Smooth muscle cell (in vitro differentiated cells): ENCODE results near the gene NSUN3. TPM values are rescaled to one million over a fixed set of nuclear protein-coding genes. Genes with fewer than 3 reads are reported as not detected.
"Not testable (repeated sequence)": the region's sequence is repeated elsewhere in the genome, so short reads cannot be mapped to it uniquely, and the experiment has no call there.

ENCODE experiments used
- DNase-seq: peaks from one replicate; lab custom pipeline; 2025; ENCODE audit not compliant: unreplicated experiment; lab: John Stamatoyannopoulos, UW
- H2AFZ ChIP-seq: fragments of 200-600 bp; sonication (generic); 2 replicates; pipeline ENCODE4 v1.6.0; 2016; ENCODE audit warnings: antibody characterized with exemption, low read depth, mild to moderate bottlenecking
- H3F3A ChIP-seq: fragments of 200-600 bp; sonication (generic); 2 replicates; pipeline ENCODE4 v1.6.0; 2017; ENCODE audit warnings: antibody characterized with exemption, low read depth
- H3K27ac ChIP-seq: fragments of 200-600 bp; sonication (generic); 2 replicates; pipeline ENCODE4 v1.5.1; 2016; ENCODE audit warnings: low read depth, mild to moderate bottlenecking
- H3K27me3 ChIP-seq: fragments of 200-600 bp; sonication (generic); 2 replicates; pipeline ENCODE4 v1.6.1; 2016; ENCODE audit warnings: low read depth, mild to moderate bottlenecking
- H3K36me3 ChIP-seq: fragments of 200-600 bp; sonication (generic); 2 replicates; pipeline ENCODE4 v1.5.1; 2016; ENCODE audit warnings: low read depth
- H3K4me1 ChIP-seq: fragments of 200-600 bp; sonication (generic); 2 replicates; pipeline ENCODE4 v1.5.1; 2016; ENCODE audit warnings: low read depth
- H3K4me2 ChIP-seq: fragments of 200-600 bp; sonication (generic); 2 replicates; pipeline ENCODE4 v1.6.0; 2016; ENCODE audit warnings: mild to moderate bottlenecking
- H3K4me3 ChIP-seq: fragments of 200-600 bp; sonication (generic); 2 replicates; pipeline ENCODE4 v1.5.1; 2016; ENCODE audit warnings: mild to moderate bottlenecking
- H3K79me2 ChIP-seq: fragments of 200-600 bp; sonication (generic); 2 replicates; pipeline ENCODE4 v1.6.0; 2016; ENCODE audit warnings: low read depth, mild to moderate bottlenecking
- H3K9ac ChIP-seq: fragments of 200-600 bp; sonication (generic); 2 replicates; pipeline ENCODE4 v1.6.0; 2016; ENCODE audit warnings: low read depth
- H3K9me3 ChIP-seq: fragments of 200-600 bp; sonication (generic); replicated peaks from 2 replicates; pipeline ENCODE4 v1.5.1; 2016; ENCODE audit warnings: low read depth
- H4K20me1 ChIP-seq: fragments of 200-600 bp; sonication (generic); 2 replicates; pipeline ENCODE4 v1.6.0; 2016; ENCODE audit warnings: low read depth
- CTCF ChIP-seq: fragments of 200-600 bp; sonication (generic); IDR thresholded peaks from 2 replicates; pipeline ENCODE4 v1.5.1; 2017; ENCODE audit warnings: borderline replicate concordance, mild to moderate bottlenecking, antibody characterized with exemption; ENCODE audit not compliant: insufficient read depth, poor library complexity, severe bottlenecking
- WGBS: methylation state at CpG from one replicate; pipeline ENCODE4 v1.1.7; 2016; ENCODE audit warnings: low lambda C conversion rate; 5-methylcytosine and 5-hydroxymethylcytosine counted together
- polyA plus RNA-seq: library from polyadenylated mRNA; unstranded; fragments of >200 nt; fragmentation: Nextera tagmentation; extraction: Ambion mirVana; gene quantifications from 2 replicates; pipeline ENCODE4 v1.2.1, GENCODE V29; 2016
- total RNA-seq: library from RNA; depleted of rRNA; stranded (reverse); fragments of >200 nt; gene quantifications from 2 replicates; pipeline ENCODE4 v1.2.3, GENCODE V29; 2014

NSUN3 gene
- total and polyA plus RNA-seq, 2 experiments from 2014 or later, result 5.3 to 8.3 TPM

GRCh38 chr3:94101860-94102259 is 39.0 kb downstream of the NSUN3 start:
- no peaks in the 10 kb centered on the region for H3K4me1 ChIP-seq
- H3K27ac ChIP-seq, result no peak overlapping the region
- no peaks in the 10 kb centered on the region for H3K79me2 ChIP-seq
- H3K9me3 ChIP-seq, result no peaks in the 10 kb centered on the region
- H3F3A ChIP-seq, result no peaks in the 10 kb centered on the region
- H4K20me1 ChIP-seq, result no peaks in the 10 kb centered on the region
- no peak overlapping the region for H3K4me3 ChIP-seq
- no peak overlapping the region for H3K4me2 ChIP-seq
- WGBS, result 77% methylated on average over 4 of the region's 4 CpGs
- H3K36me3 ChIP-seq, result no peaks in the 10 kb centered on the region
- DNase-seq, result no peak
- H3K27me3 ChIP-seq, result no peaks in the 10 kb centered on the region
- H2AFZ ChIP-seq, result no peak overlapping the region
- no peak overlapping the region for H3K9ac ChIP-seq
- peak; percentile 12 for TF ChIP-seq CTCF

- Histone ChIP-seq H3K4me3 (no peak overlapping the region), H3K79me2 (no peaks in the 10 kb centered on the region), H3K27ac (no peak overlapping the region), H3K9ac (no peak overlapping the region), H4K20me1 (no peaks in the 10 kb centered on the region), H3K36me3 (no peaks in the 10 kb centered on the region), H3K9me3 (no peaks in the 10 kb centered on the region), H3K4me2 (no peak overlapping the region), H3F3A (no peaks in the 10 kb centered on the region), H3K27me3 (no peaks in the 10 kb centered on the region), H2AFZ (no peak overlapping the region), H3K4me1 (no peaks in the 10 kb centered on the region)
- WGBS, result 85% methylated on average over 5 of the region's 5 CpGs
- TF ChIP-seq CTCF, result no peak
- no peak for DNase-seq
Observed at GRCh38 chr3:94106268-94106667, 43.4 kb downstream of the NSUN3 start.

GRCh38 chr3:94110232-94110631 is 47.4 kb downstream of the NSUN3 start:
- not testable (repeated sequence) for H3K27me3 ChIP-seq, H3K27ac ChIP-seq, H3K4me2 ChIP-seq, H2AFZ ChIP-seq, H3K79me2 ChIP-seq, H3K9ac ChIP-seq, H3K9me3 ChIP-seq, H3K36me3 ChIP-seq, H3K4me1 ChIP-seq, H3F3A ChIP-seq, H3K4me3 ChIP-seq, DNase-seq, H4K20me1 ChIP-seq

- no peaks in the 10 kb centered on the region for H3F3A ChIP-seq
- no peak for DNase-seq
- no peak overlapping the region for H3K4me2 ChIP-seq
- no peak overlapping the region for H3K4me3 ChIP-seq
- no peaks in the 10 kb centered on the region for H3K9me3 ChIP-seq
- no peak overlapping the region for H3K9ac ChIP-seq
- no peaks in the 10 kb centered on the region for H3K36me3 ChIP-seq
- TF ChIP-seq CTCF, result no peak
- no peak overlapping the region for H3K27ac ChIP-seq
- H3K79me2 ChIP-seq, result no peaks in the 10 kb centered on the region
- no peak overlapping the region for H2AFZ ChIP-seq
- no peaks in the 10 kb centered on the region for H3K4me1 ChIP-seq
- H4K20me1 ChIP-seq, result no peaks in the 10 kb centered on the region
- H3K27me3 ChIP-seq, result no peaks in the 10 kb centered on the region
Observed at GRCh38 chr3:94110854-94111253, 48.0 kb downstream of the NSUN3 start.
